ENCODE measurements around the gene IFI6. TPM values are rescaled to one million over a fixed set of nuclear protein-coding genes. Genes with fewer than 3 reads are reported as not detected.

Gene IFI6
- total and polyA plus RNA-seq, 2 of the 8 experiments (the other 6 are each of a cell fraction or from before 2014, with no cell fraction given) = 6.1 to 13.2 TPM

GRCh38 chr1:27630859-27631491 is 41.0 kb downstream of the IFI6 start (continued):
- TF ChIP-seq CTCF (IDR thresholded peaks at IDR 0.05; ENCODE audit: control extremely low read depth in 1 of 3, insufficient read depth in 1 of 3, low read depth in 1 of 3, low read length in 3 of 3) = no peak
- TF ChIP-seq SRF (IDR thresholded peaks at IDR 0.05; ENCODE audit: low read depth, low read length) = no peak
- no peak for TF ChIP-seq TEAD4 (IDR thresholded peaks at IDR 0.05; ENCODE audit: low read depth, low read length)
- no peak for TF ChIP-seq EP300 (IDR thresholded peaks at IDR 0.05; ENCODE audit: borderline replicate concordance in 1 of 2, low read depth in 2 of 2, low read length in 2 of 2)
- no peak for TF ChIP-seq POLR2AphosphoS5 (IDR thresholded peaks at IDR 0.05; ENCODE audit: low read depth, low read length)
- TF ChIP-seq KDM4A (IDR thresholded peaks at IDR 0.05; ENCODE audit: low read depth, low read length, severe bottlenecking) = no peak
- TF ChIP-seq SP1 (IDR thresholded peaks at IDR 0.05; ENCODE audit: low read depth, low read length) = no peak

Measured in H1 (cell line).